Dendritic cell treated with granulocyte-macrophage colony-stimulating factor and Interleukin-4, amounts not matched to agents 40 ng/mL and 50 ng/mL, for 4 days (primary cell): Measurements from ENCODE around the gene AFAP1L2.

Experiments used
- H3K27ac Mint-ChIP-seq: one replicate; pipeline ENCODE4 v1.8.0; 2022; ENCODE audit warnings: mild to moderate bottlenecking, mixed read lengths
- H3K27me3 Mint-ChIP-seq: one replicate; pipeline ENCODE4 v1.8.0; 2022; ENCODE audit warnings: mild to moderate bottlenecking, mixed read lengths
- H3K36me3 Mint-ChIP-seq: one replicate; pipeline ENCODE4 v1.8.0; 2022; ENCODE audit warnings: low read depth, mixed read lengths
- H3K4me1 Mint-ChIP-seq: one replicate; pipeline ENCODE4 v1.8.0; 2022; ENCODE audit warnings: low read depth, mixed read lengths
- H3K4me3 Mint-ChIP-seq: one replicate; pipeline ENCODE4 v1.8.0; 2022; ENCODE audit warnings: mild to moderate bottlenecking, moderate library complexity, mixed read lengths
- H3K9me3 Mint-ChIP-seq: one replicate; pipeline ENCODE4 v1.8.0; 2022; ENCODE audit warnings: mixed read lengths
- intact Hi-C: fragments of 100-400 bp; cut with micrococcal nuclease; formaldehyde crosslinking; loops from one replicate; pipeline ENCODE4 v1.15.0; 2022

AFAP1L2 gene

DNA sequence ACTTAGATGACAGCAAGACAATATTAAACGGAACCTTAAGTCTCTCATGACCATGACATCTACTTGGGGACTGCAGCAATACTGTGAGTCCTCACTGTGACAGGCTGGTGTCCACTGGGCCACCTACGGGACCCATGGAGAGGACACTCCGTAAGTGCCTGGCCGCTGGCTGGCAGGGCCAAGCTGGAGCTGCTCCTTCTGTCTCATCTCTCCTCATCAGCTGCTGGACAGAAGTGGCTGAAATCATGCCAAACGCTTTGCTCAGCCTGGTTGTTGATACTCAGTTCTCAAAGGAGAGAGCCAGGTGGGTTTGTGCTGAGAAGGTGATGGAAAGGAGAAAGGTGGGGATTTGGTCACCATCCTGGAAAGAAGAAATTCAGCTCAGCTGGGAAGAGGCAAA lies 33.3 kb downstream of the AFAP1L2 start:
- no peak overlapping the region for H3K27ac Mint-ChIP-seq
- intact Hi-C loops = no loop called here
- H3K4me1 Mint-ChIP-seq = no peaks in the 10 kb centered on the region
- H3K4me3 Mint-ChIP-seq = no peak overlapping the region
- no peaks in the 10 kb centered on the region for H3K27me3 Mint-ChIP-seq
- H3K9me3 Mint-ChIP-seq = no peaks in the 10 kb centered on the region
- no peaks in the 10 kb centered on the region for H3K36me3 Mint-ChIP-seq

DNA sequence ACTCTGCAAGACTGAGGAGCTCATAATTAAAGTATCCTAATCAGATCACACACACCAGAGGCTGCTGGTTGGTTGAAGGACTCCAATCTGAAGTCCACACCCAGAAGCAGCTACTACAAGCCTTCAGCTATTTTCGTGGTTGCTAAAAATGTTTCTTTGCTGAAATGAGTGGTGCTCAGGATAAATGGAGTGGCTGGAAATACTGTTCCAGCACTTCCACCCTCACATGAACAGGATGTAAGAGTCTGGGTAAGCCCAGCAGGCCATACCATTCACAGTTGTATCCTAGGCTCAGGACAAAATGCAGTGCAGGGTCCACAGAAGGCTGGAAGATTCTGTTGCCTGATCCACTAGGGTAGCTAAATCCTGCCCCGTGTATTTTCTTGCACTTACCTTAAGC lies 34.1 kb downstream of the AFAP1L2 start:
- no peaks in the 10 kb centered on the region for H3K4me1 Mint-ChIP-seq
- no peak overlapping the region for H3K4me3 Mint-ChIP-seq
- no peaks in the 10 kb centered on the region for H3K27me3 Mint-ChIP-seq
- H3K36me3 Mint-ChIP-seq = no peaks in the 10 kb centered on the region
- no peaks in the 10 kb centered on the region for H3K9me3 Mint-ChIP-seq
- no peak overlapping the region for H3K27ac Mint-ChIP-seq
- intact Hi-C loops = no loop called here

DNA sequence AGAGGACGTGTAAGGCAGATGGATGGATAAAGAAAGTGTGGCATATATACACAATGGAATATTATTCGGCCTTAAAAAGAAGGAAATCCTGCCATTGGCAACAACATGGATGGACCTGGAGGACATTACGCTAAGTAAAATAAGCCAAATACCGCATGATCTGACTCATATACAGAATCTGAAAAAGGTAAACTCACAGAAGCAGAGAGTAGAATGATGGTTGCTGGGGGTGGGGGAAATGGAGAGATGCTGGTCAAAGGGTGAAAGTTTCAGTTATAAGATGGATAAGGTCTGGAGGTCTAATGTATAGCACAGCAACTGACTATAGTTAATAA lies 36.3 kb downstream of the AFAP1L2 start:
- H3K4me3 Mint-ChIP-seq = no peak overlapping the region
- H3K9me3 Mint-ChIP-seq = no peaks in the 10 kb centered on the region
- no peaks in the 10 kb centered on the region for H3K27me3 Mint-ChIP-seq
- H3K4me1 Mint-ChIP-seq = no peaks in the 10 kb centered on the region
- intact Hi-C loops = no loop called here
- no peak overlapping the region for H3K27ac Mint-ChIP-seq
- H3K36me3 Mint-ChIP-seq = no peaks in the 10 kb centered on the region

DNA sequence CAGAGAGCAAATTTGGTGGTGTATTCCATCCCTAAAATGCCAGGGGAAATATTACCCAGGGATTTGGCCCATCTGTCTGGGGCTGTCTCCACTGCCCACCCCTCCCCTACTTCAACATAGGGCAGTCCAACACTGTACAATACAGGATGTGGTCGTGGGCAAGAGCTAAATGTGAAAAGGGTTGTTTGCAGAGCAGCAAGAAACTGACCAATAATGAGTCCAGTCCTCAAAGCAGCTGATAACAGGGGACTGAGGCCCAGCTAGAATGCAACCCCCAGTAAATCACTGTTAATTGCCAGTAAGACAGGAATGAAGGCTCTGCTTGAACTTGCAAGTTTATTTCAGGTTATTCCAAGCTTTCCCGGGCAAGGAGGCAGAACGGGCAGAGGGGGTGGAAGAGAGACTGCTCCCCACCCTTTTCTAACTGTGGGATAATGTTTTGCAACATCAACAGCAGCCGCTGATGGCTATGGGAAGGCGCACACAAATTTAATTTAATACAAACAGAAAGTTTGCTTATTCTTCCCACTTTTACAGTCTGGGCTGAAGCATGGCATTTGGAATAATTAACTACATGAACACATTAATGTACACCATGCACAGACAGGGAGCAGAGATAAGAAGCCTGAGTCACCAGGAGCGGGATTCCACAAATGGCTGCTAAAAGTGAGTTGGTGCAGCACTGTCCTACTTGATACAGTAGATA lies 36.8 kb downstream of the AFAP1L2 start:
- H3K4me3 Mint-ChIP-seq = no peak overlapping the region
- no peaks in the 10 kb centered on the region for H3K9me3 Mint-ChIP-seq
- no peak overlapping the region for H3K27ac Mint-ChIP-seq
- H3K27me3 Mint-ChIP-seq = no peaks in the 10 kb centered on the region
- intact Hi-C loops = no loop called here
- no peaks in the 10 kb centered on the region for H3K36me3 Mint-ChIP-seq
- no peaks in the 10 kb centered on the region for H3K4me1 Mint-ChIP-seq

DNA sequence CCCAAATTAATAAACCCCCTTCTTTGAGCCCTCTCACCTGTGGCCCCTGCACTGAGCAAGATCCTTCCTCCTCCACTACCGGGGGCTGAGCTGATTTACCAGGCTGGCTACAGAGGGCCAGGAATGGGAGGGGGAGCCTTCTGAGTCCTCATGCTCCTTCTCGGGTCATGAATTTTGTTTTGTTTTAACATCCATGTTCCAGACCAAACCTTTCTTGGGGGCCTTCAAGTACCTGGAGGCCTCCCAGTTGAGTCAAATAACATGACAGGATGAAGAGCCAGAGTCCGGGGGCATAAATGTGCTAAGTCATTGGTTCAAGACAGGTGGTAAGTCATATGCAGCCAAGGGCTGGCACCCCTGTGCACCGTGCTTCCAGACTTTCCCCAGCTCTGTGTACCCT lies 39.6 kb downstream of the AFAP1L2 start:
- H3K9me3 Mint-ChIP-seq = no peaks in the 10 kb centered on the region
- no peak overlapping the region for H3K4me3 Mint-ChIP-seq
- no peaks in the 10 kb centered on the region for H3K4me1 Mint-ChIP-seq
- no peaks in the 10 kb centered on the region for H3K27me3 Mint-ChIP-seq
- no peaks in the 10 kb centered on the region for H3K36me3 Mint-ChIP-seq
- intact Hi-C loops = no loop called here
- no peak overlapping the region for H3K27ac Mint-ChIP-seq

DNA sequence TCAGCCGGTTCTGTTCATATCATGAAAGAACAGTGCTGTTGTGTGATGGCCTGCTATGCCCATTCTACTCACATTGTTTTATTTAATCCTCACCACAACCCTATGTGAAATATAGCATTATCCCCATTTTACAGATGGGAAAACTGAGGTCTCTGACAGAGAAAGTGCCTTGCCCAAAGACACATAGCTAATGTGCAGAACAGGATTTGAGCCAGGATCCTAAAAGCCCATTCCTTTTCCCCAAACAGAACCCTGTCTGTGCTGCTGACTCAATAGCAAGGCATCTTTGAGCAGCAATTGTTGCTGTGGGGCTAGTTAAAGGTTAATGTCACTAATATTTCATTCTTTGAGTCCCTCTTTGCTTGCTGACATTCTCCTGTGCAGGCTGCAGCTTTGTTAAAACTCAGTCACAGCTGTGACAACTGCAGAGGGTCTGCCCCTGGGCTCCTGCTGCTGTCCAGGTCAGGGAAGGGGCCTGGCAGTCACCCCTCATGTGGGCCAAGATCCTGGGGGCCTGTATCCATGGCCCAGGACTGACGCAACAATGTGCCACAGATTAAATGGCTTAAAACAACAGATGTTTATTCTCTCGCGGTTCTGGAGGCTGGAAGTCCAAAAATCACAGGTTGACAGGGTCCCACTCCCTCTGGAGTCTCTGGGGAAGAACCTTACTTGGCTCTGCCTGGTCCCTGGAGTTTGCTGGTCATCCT lies 40.4 kb downstream of the AFAP1L2 start:
- H3K36me3 Mint-ChIP-seq = no peaks in the 10 kb centered on the region
- H3K27ac Mint-ChIP-seq = no peak overlapping the region
- intact Hi-C loops = no loop called here
- H3K4me1 Mint-ChIP-seq = no peaks in the 10 kb centered on the region
- H3K9me3 Mint-ChIP-seq = no peaks in the 10 kb centered on the region
- H3K4me3 Mint-ChIP-seq = no peak overlapping the region
- H3K27me3 Mint-ChIP-seq = no peaks in the 10 kb centered on the region

DNA sequence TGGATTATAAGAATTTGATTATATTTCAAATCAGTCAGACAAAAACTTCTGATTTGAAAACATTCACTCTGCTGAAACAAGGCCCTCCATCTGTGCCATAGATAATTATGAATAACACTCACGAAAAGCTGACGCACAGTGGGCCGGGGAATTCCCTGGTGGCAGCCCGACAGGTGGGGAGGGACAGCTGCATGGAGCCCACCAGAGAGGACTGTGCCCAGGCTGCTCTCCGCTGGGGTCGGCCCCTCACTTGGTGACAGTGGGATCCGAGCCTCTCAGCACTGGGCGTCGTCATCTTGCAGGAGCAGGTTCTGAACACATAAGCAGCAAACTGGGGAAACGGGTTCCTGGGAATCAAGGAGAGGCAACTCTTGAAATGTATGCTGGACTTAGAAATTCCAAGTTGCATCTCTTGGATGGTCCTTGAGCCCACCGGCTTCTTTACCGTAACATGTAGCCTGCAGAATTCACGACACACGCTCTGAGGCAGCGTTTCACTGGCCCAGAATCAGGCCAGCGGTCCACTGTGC lies 41.4 kb downstream of the AFAP1L2 start:
- H3K4me3 Mint-ChIP-seq = no peak overlapping the region

DNA sequence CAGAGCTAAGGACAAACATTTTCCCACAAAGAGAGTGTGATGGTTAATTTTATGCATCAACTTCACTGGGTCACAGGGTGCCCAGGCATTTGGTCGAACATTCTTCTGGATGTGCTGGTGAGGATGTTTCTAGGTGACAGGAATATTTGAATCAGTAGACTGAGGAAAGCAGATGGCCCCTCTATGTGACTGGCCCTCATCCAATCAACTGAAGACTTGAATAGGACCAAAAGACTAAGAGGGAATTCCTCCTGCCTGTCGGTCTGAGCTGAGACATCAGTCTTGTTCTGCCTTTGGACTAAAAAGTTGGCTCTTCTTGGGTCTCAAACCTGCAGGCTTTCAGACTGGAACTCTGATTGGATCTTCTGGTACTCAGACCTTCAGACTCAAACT lies 44.4 kb downstream of the AFAP1L2 start:
- Mint-ChIP-seq H3K36me3 (no peaks in the 10 kb centered on the region), H3K4me3 (no peak overlapping the region), H3K27me3 (no peaks in the 10 kb centered on the region), H3K9me3 (no peaks in the 10 kb centered on the region), H3K27ac (no peak overlapping the region), H3K4me1 (no peaks in the 10 kb centered on the region)
- intact Hi-C loops = no loop called here

More for the DNA sequence above, 41.4 kb downstream of the AFAP1L2 start:
- Mint-ChIP-seq H3K36me3 (no peaks in the 10 kb centered on the region), H3K27me3 (no peaks in the 10 kb centered on the region), H3K27ac (no peak overlapping the region), H3K9me3 (no peaks in the 10 kb centered on the region), H3K4me1 (no peaks in the 10 kb centered on the region)
- intact Hi-C loops = no loop called here

DNA sequence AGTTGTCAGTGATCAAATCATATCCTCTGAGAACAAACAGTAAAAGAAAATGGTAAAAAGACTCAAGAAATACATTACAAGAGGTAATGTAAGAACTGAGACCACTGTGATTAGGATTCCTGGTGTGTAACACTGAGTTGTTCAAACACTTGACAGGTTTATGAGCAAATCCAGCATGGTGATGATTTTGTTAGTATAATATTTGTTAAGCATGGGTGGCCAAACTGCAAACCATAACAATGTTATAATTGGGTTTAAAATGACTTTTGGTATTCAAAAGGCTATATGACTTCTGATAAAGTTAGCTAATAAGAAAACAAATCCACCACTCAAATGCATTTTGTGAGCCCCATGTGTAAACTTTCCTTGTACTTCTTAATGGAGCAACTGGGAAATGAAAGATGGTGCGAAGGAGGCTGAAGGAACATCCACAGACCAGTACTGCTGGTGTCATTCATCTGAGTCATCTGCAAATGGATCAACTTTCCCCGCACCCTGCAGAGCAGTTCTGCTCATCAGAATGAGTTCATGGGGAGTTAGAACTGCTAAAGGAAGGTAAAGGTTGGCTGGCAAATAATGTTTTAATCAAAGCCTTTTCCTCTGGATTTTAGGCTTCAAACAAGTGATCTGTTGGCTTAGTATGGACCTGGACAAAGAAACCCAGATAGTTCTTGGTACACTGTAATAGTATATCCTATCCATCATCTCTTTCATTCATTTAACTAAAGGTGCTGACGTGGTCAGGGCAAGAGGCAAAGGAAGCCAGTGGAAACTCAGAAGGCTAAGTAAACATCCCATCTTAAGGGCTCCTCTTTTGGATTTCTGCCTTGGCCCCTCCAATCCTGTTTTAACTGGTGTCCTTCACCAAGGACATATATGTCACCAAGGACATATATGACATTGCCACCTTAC lies 45.0 kb downstream of the AFAP1L2 start:
- Mint-ChIP-seq H3K27ac (no peak overlapping the region), H3K4me1 (no peaks in the 10 kb centered on the region), H3K36me3 (no peaks in the 10 kb centered on the region), H3K4me3 (no peak overlapping the region), H3K9me3 (no peaks in the 10 kb centered on the region), H3K27me3 (no peaks in the 10 kb centered on the region)
- intact Hi-C loops = no loop called here

DNA sequence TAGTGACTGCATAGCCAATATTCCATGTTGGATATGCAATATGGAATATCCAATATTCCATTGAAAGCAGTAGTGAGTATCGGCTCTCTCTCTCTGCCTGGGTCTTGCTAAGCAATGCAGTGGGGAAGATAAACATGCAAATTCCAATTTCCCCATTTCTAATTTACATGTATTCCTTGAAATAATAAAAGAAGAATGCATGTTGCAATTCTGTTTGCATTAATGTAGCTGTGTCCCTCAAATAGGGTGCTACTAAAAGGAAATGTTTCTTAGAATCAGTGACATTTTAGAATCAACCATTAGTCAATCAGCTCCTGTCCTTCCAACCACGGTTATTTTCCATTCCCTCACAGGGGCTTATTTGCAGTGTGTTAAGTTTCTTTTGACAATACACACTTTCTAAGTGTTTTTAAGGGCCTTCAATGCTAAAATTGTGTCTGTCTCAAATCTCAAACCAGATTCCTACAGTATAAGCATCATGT lies 46.7 kb downstream of the AFAP1L2 start:
- H3K27ac Mint-ChIP-seq = no peak overlapping the region
- H3K4me3 Mint-ChIP-seq = no peak overlapping the region
- H3K9me3 Mint-ChIP-seq = peaks cover 7% of the 10 kb centered on the region
- H3K27me3 Mint-ChIP-seq = no peaks in the 10 kb centered on the region
- intact Hi-C loops = no loop called here
- H3K36me3 Mint-ChIP-seq = no peaks in the 10 kb centered on the region
- no peaks in the 10 kb centered on the region for H3K4me1 Mint-ChIP-seq

DNA sequence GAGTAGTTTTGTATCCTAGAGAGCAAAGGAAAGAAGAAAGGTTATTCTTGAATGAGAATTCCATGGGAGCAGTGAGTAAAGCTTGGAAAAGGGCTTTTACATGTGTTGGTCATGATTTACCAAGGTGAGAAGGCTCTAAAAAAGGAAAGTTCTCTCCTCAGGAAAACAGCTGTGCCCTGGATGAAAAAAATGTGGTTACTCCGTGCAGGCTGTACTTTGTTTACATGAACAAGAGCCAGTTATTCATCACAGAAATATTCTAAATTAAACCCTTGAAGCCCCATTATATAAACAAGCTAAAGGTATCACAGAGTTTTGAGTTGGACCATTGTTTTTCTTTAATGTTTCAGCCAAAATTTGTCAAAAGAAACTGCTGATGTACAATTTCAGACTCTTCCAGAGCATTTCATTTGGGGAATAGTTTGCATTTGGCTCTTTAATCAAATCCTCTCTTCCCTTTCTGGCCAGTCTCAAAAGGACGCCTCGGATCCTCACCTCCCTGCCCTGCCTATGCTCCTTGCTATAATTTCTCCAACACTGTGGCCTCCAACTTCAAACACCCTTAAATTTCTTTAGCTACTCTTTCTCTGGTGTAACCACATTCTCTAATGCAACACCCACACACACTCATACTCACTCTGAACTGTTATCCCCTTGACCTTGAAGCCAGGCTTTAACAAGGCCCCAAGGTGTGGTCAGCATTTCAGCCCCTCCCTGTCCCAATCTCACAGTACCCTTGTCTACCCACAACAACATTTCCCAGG lies 47.4 kb downstream of the AFAP1L2 start:
- intact Hi-C loops = no loop called here
- no peaks in the 10 kb centered on the region for H3K27me3 Mint-ChIP-seq
- no peak overlapping the region for H3K27ac Mint-ChIP-seq
- H3K36me3 Mint-ChIP-seq = no peaks in the 10 kb centered on the region
- H3K4me1 Mint-ChIP-seq = no peaks in the 10 kb centered on the region
- H3K9me3 Mint-ChIP-seq = peaks cover 8% of the 10 kb centered on the region
- H3K4me3 Mint-ChIP-seq = no peak overlapping the region

DNA sequence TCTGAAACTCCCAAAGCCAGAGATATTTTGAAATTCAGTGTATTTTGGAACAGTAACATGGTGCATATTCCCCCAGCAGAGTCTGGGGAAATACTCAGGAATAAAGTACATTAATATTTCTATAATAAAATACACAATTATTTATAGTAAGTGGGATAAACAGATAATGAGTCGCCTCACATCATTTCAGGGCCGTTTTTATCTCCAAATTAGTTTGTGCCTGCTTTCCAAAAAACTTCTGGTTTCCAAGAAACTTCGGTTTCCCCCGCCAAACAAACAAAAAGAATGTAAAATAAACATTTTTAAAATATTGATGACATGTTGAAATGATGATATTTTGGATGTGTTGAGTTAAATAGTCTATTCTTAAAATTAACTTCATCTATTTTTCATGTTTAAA lies 48.2 kb downstream of the AFAP1L2 start:
- no peaks in the 10 kb centered on the region for H3K27me3 Mint-ChIP-seq
- H3K27ac Mint-ChIP-seq = no peak overlapping the region
- H3K4me3 Mint-ChIP-seq = no peak overlapping the region
- H3K9me3 Mint-ChIP-seq = peaks cover 8% of the 10 kb centered on the region
- no peaks in the 10 kb centered on the region for H3K36me3 Mint-ChIP-seq
- intact Hi-C loops = no loop called here
- H3K4me1 Mint-ChIP-seq = no peaks in the 10 kb centered on the region

DNA sequence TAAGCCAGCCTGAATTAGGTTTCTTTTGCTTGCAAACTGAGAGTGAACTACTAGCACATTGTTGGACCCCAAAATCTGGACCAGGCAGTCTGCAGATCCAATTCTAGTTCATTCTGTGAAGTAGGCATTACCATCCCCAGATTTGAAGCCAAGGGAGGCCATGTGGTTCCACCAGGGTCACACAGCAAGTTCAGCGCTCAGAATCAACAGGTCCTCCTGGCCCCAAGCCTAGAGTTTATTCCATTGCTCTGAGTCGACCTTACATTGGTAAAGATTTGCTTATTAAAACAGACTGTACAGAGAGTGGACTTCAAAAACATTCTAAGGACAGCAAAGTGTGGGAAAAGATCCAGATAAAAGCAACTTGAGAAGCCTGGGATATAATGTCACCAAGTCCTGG lies 50.9 kb downstream of the AFAP1L2 start:
- Mint-ChIP-seq H3K27me3 (no peaks in the 10 kb centered on the region), H3K36me3 (no peaks in the 10 kb centered on the region), H3K27ac (no peak overlapping the region), H3K4me3 (no peak overlapping the region), H3K4me1 (no peaks in the 10 kb centered on the region), H3K9me3 (peaks cover 8% of the 10 kb centered on the region)
- intact Hi-C loops = no loop called here
